ENCODE results near the gene MYO1C.

- TF ChIP-seq CTCF (IDR thresholded peaks at IDR 0.05) (no peak), POLR2A (IDR thresholded peaks at IDR 0.05) (no peak)
Observed at GRCh38 chr17:1414634-1415033, 77.9 kb downstream of the MYO1C start.
